ENCODE data around the gene TCF4. TPM values are rescaled to one million over a fixed set of nuclear protein-coding genes. Genes with fewer than 3 reads are reported as not detected.

Gene TCF4
- total and polyA plus RNA-seq, 2 donors (not counting 3 experiments of a cell fraction or from before 2014, with no cell fraction given): 183 to 390 TPM

GRCh38 chr18:55387139-55387984, 200.6 kb downstream of the TCF4 start:
- H2AFZ ChIP-seq (ENCODE audit: low read depth, low read length): no peak overlapping the region
- DNase-seq (ENCODE audit: low read depth, low spot score): peak; percentile 77
- no peaks in the 10 kb centered on the region for H3K27me3 ChIP-seq (ENCODE audit: control insufficient read depth in 2 of 2, insufficient read depth in 2 of 2, low read length in 2 of 2)
- H3K9me3 ChIP-seq (replicated peaks; ENCODE audit: control insufficient read depth, insufficient read depth, low read length): no peaks in the 10 kb centered on the region
- H3K79me2 ChIP-seq (ENCODE audit: control insufficient read depth, insufficient read depth, low read length): peaks cover 86% of the 10 kb centered on the region
- intact Hi-C loops (cut with micrococcal nuclease) (loop anchor here (1.0 to 10.0 kb wide), 8 partner anchors 14 to 1187 kb away; partner anchors contain the start of gene TCF4), dilution Hi-C loops (cut with MboI; ENCODE audit: extremely low pct_ligation_motif_present, low sequenced_read_pairs) (no loop called here)
- ChIA-PET POLR2A (interaction anchor here (0.6 to 2.2 kb wide), 2 partner anchors 14 to 627 kb away, joined by 3 to 11 read pairs; no protein-coding TSS in a partner anchor), CTCF (interaction anchor here (0.6 to 3.5 kb wide), 9 partner anchors 9 to 927 kb away, joined by 3 to 65 read pairs (median 3); no protein-coding TSS in a partner anchor)
- TF ChIP-seq MAX (IDR thresholded peaks at IDR 0.05; ENCODE audit: insufficient read depth, insufficient read length): no peak
- TF ChIP-seq POLR2AphosphoS5 (IDR thresholded peaks at IDR 0.05; ENCODE audit: insufficient read depth, low read depth, low read length): peak; percentile 43
- peak; percentile 62 for TF ChIP-seq GATA2 (IDR thresholded peaks at IDR 0.05; ENCODE audit: insufficient read depth, insufficient read length, low read depth, low read length)
- no peak for TF ChIP-seq POLR2A (IDR thresholded peaks at IDR 0.05; ENCODE audit: low read depth, low read length)
- peak; percentile 85 for TF ChIP-seq JUN (IDR thresholded peaks at IDR 0.05; ENCODE audit: borderline replicate concordance, insufficient read depth, insufficient read length, low read depth)
- no peak for TF ChIP-seq CTCF (IDR thresholded peaks at IDR 0.05; ENCODE audit: extremely low read depth in 1 of 2, insufficient read depth in 1 of 2, low read depth in 1 of 2, low read length in 2 of 2)
- peak; percentile 57 for TF ChIP-seq FOS (IDR thresholded peaks at IDR 0.05; ENCODE audit: borderline replicate concordance, insufficient read depth, low read length)
- TF ChIP-seq EZH2 (IDR thresholded peaks at IDR 0.05; ENCODE audit: borderline replicate concordance, low read depth, low read length, severe bottlenecking): no peak
- no peak for TF ChIP-seq MYC (IDR thresholded peaks at IDR 0.05; ENCODE audit: low read depth, low read length)
- H3K9me1 ChIP-seq (replicated peaks; ENCODE audit: control insufficient read depth, extremely low read depth, insufficient read depth, low read length): no peaks in the 10 kb centered on the region
- H4K20me1 ChIP-seq (replicated peaks; ENCODE audit: control insufficient read depth, extremely low read depth, insufficient read depth, low read length): peaks cover 2% of the 10 kb centered on the region
- H3K36me3 ChIP-seq (ENCODE audit: control insufficient read depth in 2 of 2, extremely low read depth in 1 of 2, insufficient read depth in 2 of 2, low read length in 2 of 2): peaks cover 5% of the 10 kb centered on the region in 2 experiments
- peak overlapping the region; percentile 75 for H3K9ac ChIP-seq (replicated peaks; ENCODE audit: extremely low read depth, insufficient read depth, low read length)
- H3K4me3 ChIP-seq (replicated peaks in 1 of 3; ENCODE audit: insufficient read depth in 1 of 3, low read depth in 1 of 3, low read length in 3 of 3): no peak overlapping the region
- peak overlapping the region; percentile 79 for H3K4me2 ChIP-seq (ENCODE audit: insufficient read depth, low read length)
- peak overlapping the region; percentile 88 for H3K27ac ChIP-seq (ENCODE audit: insufficient read depth, low read depth, low read length)
- TSS peak; percentile 38 for BruUV-seq (replicated peaks)
- FAIRE-seq: peak; percentile 96
- H3K4me1 ChIP-seq (ENCODE audit: control insufficient read depth, extremely low read depth, insufficient read depth, low read length): peaks cover 41% of the 10 kb centered on the region
